ENCODE measurements around the gene ZFPM1.

The ZFPM1 gene

GRCh38 chr16:88511060-88511459 is 58.0 kb downstream of the ZFPM1 start:
- H3K4me3 ChIP-seq (ENCODE audit: low read depth, low read length): no peak overlapping the region
- DNase-seq (ENCODE audit: low read depth): no peak
- no peak for TF ChIP-seq CTCF (IDR thresholded peaks at IDR 0.05; ENCODE audit: control insufficient read depth, extremely low read depth, insufficient read depth)

DNA sequence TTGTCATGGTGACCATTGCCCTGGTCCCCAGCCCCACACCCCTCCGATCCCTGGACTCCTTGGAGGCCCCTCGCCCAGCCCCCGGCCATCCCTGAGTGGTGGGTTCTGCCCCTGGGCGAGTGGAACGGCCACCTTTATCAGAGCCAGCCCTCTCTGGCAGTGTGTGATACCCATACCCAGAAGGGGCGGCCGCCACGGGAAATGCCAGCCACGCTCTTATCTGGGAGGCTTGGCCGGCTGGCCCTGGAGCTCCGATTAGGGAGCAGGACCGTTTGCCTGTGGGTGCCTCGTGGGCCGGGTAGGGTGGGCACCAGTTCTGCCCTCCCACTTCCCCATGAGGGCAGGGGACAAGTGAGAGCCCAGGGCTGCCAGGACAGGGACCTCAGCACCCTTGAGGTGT is 58.8 kb downstream of the ZFPM1 start:
- TF ChIP-seq CTCF (IDR thresholded peaks at IDR 0.05; ENCODE audit: control insufficient read depth, extremely low read depth, insufficient read depth): no peak
- no peak for DNase-seq (ENCODE audit: low read depth)
- no peak overlapping the region for H3K4me3 ChIP-seq (ENCODE audit: low read depth, low read length)

DNA sequence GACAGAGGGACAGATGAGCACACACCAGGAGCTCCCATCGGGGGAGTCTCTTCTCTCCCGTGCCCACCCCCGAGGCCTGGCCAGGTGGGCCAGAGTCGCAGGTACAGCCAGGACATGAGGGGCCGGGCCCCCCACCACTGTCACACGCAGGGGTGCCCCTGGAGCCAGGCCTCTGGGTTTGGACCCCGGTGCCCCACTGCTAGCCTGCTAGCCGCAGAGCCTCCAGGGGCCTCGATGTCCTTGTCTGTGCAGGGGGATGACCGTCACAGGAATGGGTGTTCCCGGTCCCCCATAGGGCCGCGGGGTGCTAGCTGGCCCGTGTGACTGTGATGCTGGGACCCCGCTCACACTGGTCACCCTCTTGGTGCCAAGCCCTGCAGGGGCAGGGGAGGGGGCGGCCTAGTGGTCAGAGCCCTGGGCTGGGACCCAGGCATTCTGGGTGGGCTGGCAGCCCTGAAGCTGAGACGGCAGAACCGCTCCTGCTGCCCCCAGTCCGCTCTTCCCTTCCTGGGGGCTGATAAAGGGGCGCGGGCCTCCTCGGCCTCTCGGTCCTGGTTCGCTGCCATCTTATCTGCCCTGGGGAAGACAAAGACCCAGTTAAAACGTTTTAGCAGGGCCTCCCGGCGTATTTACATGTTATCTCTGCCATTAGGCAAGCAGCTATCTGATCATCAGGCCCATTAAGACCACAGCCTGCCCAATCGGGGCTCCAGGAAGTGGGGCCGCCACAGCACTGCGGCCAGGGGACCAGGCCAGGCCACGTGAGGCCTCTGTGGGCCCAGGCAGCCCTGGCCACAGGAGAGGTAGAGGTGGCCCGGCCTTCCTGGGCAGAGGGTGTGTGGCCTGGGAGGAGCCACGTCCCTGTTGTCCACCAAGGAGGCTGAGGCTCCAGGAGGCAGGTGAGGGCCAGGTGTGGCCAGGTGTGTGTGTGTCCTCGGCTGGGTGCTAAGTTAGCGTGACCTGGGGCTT is 59.9 kb downstream of the ZFPM1 start:
- no peak overlapping the region for H3K4me3 ChIP-seq (ENCODE audit: low read depth, low read length)
- DNase-seq (ENCODE audit: low read depth): no peak
- no peak for TF ChIP-seq CTCF (IDR thresholded peaks at IDR 0.05; ENCODE audit: control insufficient read depth, extremely low read depth, insufficient read depth)

GRCh38 chr16:88514070-88514469 is 61.0 kb downstream of the ZFPM1 start:
- DNase-seq (ENCODE audit: low read depth): no peak
- no peak for TF ChIP-seq CTCF (IDR thresholded peaks at IDR 0.05; ENCODE audit: control insufficient read depth, extremely low read depth, insufficient read depth)
- no peak overlapping the region for H3K4me3 ChIP-seq (ENCODE audit: low read depth, low read length)

- no peak for TF ChIP-seq CTCF (IDR thresholded peaks at IDR 0.05; ENCODE audit: control insufficient read depth, extremely low read depth, insufficient read depth)
- no peak overlapping the region for H3K4me3 ChIP-seq (ENCODE audit: low read depth, low read length)
- DNase-seq (ENCODE audit: low read depth): no peak
These were observed 61.6 kb downstream of the ZFPM1 start for GRCh38 chr16:88514526-88515232.

DNA sequence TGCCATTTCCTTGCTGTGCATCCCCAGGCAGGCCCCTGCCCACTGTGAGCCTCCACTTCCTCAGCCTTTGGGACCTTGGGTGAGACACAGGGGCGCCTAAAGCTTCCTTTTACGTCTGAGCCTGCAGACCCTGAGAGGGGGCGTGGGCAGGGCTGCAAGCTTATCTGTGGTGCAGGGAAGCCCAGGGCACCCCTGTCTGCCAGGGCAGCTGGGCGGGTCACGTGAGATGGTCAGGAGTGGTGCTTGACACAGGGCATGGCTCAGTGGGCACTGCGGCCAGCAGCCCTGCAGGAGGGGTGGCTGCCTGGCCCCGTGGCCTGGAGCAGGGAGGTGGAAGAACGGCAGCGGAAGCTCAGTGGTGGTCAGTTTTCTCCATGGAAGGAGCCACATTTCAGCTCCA is 62.3 kb downstream of the ZFPM1 start:
- no peak overlapping the region for H3K4me3 ChIP-seq (ENCODE audit: low read depth, low read length)
- no peak for DNase-seq (ENCODE audit: low read depth)
- TF ChIP-seq CTCF (IDR thresholded peaks at IDR 0.05; ENCODE audit: control insufficient read depth, extremely low read depth, insufficient read depth): no peak

Data from LNCaP clone FGC (cell line).